K562 (cell line): Measurements from ENCODE around the gene CPM.

Experiments
- BHLHE40 ChIP-seq: IDR thresholded peaks from 2 replicates; pipeline ENCODE4 v1.6.1; 2011; ENCODE audit warnings: low read length, improper control_type of control experiment
- BRD9 ChIP-seq: fragments of 450-650 bp; IDR thresholded peaks from 2 replicates; pipeline ENCODE4 v1.6.1; 2018; ENCODE audit warnings: low read depth; ENCODE audit not compliant: partially characterized antibody
- ZNF644 ChIP-seq: fragments of 200-800 bp; sonication (Bioruptor generic); IDR thresholded peaks from 2 replicates; pipeline ENCODE4 v1.6.1; 2016; ENCODE audit warnings: low read depth, missing genetic modification characterization, missing compliant biosample characterization

DNA sequence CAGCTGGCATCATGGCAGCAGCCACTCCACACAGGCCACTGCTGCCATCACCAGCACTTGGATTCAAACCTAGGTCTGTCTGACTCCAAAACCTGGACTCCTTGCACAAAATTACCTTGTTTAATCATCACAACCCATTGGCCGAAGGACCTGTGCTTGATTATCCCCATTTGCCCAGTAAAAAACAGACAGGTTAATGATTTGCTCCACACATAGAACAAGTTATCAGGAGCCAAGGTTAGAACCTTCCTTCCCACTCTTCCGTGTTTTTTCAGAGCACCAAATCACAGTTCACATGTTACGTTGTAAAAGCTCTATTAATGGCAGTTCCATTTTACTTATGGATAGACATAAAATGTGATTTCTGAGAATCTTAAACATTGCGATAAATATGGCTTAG, 23.5 kb upstream of the CPM start:
- TF ChIP-seq BHLHE40 (no peak), ZNF644 (tag) (no peak), BRD9 (no peak)
